Measurements from ENCODE around the gene SLC16A3.

- TF ChIP-seq CTCF (conservative IDR thresholded peaks at IDR 0.05) = no peak
- TF ChIP-seq EZH2 (IDR thresholded peaks at IDR 0.05; ENCODE audit: low read depth) = no peak
These were observed 41.1 kb downstream of the SLC16A3 start for GRCh38 chr17:82269882-82270500.

All from PC-9 (cell line).